Globus pallidus (tissue), 1 donor: ENCODE results near the gene CDKN1A.
"Not testable (repeated sequence)": the region's sequence is repeated elsewhere in the genome, so short reads cannot be mapped to it uniquely, and the experiment has no call there.

Source experiments
- DNase-seq: peaks from one replicate; pipeline ENCODE4 v3.0.0-alpha.2; 2015; ENCODE audit warnings: low spot score

CDKN1A gene

DNA sequence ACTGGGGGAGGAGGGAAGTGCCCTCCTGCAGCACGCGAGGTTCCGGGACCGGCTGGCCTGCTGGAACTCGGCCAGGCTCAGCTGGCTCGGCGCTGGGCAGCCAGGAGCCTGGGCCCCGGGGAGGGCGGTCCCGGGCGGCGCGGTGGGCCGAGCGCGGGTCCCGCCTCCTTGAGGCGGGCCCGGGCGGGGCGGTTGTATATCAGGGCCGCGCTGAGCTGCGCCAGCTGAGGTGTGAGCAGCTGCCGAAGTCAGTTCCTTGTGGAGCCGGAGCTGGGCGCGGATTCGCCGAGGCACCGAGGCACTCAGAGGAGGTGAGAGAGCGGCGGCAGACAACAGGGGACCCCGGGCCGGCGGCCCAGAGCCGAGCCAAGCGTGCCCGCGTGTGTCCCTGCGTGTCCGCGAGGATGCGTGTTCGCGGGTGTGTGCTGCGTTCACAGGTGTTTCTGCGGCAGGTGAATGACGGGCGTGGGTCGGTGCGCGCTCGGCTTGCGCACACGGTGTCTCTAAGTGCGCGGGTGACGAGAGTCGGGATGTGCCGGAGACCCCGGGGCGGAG, at the start of gene CDKN1A:
Gene CDKN1A (plus strand): TSS at position 227 of the 555 bp plus-strand sequence. CDS start 5,388 bp downstream, outside the sequence.
- DNase-seq, result peak; percentile 75

DNA sequence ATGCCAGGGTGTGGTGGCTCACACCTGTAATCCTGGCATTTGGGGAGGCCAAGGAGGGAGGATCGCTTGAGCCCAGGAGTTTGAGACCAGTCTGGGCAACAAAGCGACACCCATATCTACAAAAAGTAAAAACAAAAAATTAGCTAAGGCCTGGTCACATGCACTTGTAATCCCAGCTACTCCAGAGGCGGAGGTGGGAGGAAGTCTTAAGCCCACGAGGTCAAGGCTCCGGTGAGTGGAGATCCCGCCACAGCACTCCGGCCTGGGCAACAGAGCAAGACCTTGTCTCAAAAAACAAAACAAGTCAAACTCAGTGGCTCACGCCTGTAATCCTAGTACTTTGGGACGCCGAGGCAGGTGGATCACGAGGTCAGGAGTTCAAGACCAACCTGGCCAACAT, 48.7 kb upstream of the CDKN1A start:
- no peak for DNase-seq

DNA sequence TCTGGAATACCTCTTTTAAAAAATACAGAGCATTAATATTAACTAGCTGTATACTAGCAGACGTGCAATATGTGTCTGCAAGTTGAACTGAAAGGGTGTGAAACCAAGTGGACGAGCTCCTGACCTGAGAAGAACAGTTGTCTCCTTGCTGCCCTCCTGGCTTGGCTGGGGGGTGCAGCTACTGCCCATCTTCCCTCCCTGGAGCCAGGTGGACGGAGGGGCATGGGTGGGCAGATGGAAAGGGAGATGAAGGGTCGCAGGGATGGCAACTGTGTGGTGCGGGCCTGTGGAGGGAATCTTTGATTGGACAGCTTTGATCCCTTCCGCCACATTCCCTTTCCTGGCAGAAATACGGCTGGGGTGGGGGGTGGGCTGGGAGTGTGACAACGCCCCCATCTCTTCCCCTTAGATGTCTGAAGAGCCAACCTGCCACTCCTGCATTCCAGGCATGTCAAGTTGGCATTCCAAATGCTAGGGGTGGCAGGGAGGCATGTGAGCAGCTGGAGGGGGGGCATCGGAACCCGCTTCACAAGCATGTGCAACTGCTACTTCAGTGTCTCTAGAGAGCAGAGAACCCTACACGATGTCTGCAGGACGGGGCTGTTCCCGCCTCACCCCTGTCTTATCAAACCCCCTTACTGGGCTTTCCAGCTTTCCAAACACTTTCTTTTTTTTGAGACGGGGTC, 47.0 kb upstream of the CDKN1A start:
- no peak for DNase-seq

DNA sequence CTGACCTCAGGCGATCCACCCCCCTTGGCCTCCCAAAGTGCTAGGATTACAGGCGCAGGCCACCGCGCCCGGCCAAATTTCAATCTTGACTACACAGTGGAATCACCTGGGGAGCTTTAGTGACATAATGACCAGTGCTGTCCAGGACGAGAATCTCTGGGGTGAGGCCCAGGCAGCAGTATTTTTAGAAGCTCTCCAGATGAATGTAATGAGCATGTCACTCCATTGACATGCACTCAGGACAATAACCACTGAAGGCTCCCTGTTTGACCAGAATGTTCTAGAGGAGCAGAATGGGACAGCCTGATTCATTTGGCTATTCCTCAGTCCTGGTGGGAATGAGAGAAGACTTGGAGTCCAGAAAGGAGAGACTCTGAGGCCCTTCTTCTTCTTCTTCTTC, 45.1 kb upstream of the CDKN1A start:
- DNase-seq, result no peak

DNA sequence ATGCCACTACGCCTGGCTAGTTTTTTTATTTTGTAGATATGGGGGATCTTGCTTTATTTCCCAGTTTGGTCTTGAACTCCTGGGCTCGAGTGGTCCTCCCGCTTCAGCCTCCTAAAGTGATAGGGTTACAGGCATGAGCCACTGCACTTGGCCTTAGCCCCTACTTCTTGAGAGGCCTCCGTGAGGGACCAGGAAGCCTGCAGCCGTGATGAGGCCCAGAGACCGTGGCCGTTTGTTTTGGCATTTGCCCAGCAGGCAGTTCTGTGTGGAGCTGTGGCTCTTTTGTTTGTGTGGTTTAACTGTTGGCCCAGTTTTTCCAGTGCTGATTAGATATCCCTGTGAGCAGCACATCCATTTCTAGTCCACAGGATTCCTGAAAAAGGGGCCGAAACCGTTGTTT, 44.6 kb upstream of the CDKN1A start:
- DNase-seq, result no peak

DNA sequence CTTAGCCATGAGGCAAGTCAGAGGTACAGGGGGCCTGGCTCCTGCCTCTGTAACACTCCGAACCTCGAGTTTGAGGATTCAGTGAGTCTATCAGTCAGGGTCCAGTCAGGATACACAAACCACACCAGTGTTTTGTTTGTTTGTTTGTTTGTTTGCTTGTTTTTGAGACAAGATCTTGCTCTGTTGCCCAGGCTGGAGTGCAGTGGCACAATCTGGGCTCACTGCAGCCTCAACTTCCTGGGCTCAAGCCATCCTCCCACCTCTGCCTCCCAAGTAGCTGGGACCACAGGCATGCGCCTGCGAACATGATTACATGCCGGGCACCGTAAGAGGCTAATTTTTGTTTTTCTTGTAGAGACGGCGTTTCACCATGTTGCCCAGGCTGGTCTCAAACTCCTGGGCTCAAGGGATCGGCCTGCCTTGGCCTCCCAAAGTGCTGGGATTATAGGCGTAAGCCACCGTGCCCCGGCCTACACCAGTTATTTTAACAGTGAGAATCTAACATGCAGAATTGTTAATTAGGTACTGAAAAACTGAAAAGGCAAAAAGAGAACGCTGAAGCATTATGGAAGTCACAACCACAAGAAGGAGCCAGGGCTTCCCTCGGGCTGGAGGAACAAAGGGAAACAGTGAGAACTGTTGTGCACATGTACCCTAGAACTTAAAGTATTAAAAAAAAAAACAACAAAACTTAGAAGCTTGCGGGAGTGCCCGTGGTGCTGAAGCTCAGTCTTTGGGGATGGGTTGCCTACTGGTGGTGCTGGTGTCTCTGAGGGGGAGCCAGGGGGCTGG, 44.0 kb upstream of the CDKN1A start:
- no peak for DNase-seq

DNA sequence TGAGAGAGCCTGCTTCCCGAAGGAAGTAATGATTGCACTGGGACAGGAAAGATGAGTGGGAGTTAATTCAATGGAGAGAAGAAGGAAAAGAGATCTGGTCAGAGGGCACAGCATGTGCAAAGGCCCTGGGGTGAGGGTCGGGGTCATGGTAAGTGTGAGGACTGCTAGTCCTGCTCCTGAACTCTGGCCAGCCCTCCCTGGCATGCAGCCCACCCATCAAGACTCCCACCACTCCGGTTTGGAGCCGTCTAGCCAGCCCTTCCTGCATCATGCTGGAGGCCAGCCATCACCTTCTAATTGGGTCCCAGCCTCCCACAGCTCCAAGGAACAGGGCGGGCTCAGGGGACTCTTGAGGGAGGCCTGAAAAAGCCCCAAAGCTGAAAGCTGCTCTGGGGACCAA, 42.2 kb upstream of the CDKN1A start:
- DNase-seq, result no peak

DNA sequence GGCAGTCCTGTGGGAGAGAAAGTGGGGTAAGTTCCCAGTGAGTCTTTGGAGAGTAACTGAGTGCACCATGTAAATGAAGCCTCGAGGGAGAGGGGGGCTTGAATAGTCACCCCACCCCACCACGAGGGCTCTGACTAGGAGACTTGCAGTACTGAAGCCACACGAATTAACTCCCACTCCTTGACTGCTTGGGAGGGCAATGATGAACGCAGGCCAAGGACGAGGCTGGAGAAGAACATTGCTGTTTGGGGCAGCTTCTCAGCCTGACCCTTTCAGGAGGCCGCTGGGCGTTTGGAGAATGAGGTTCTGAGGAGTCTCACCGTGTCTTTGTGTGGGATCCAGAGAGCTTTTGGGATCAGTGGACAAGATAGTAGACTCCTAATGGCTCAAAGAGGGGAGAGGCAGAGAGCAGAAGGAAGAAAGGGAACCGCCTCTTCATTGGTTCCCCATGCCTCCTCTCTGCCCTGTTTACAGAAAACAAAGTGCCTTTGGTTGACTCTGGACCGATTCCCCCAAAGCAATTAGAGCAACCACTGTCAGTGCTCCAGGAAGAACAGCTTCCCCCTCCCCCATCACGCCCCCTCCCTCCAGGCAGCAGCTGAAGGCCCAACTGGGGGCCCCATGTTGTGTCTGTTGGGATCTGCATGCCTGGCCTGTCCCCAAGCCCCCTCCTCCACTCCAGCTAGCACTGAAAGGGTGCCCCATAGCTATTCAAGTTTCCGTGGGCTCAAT, 41.7 kb upstream of the CDKN1A start:
- no peak for DNase-seq

DNA sequence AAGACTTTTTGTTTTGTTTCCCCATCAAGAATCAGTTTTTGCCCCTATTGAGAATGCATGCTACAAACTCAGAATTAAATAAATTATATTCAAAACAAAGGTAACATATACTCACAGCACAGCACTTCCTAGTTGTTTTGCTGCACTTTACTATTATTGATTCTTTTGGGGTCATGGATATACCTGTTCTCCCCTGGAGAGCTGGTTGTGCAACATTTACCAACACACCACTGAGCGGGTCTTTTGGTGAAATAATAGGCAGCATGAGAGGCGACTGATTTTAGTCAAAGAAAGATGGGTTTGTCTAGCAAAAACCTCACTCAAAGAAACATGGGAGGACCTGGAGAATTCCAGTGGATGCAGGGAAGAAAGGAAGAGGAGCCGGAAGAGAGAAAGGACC, 39.9 kb upstream of the CDKN1A start:
- DNase-seq, result no peak

DNA sequence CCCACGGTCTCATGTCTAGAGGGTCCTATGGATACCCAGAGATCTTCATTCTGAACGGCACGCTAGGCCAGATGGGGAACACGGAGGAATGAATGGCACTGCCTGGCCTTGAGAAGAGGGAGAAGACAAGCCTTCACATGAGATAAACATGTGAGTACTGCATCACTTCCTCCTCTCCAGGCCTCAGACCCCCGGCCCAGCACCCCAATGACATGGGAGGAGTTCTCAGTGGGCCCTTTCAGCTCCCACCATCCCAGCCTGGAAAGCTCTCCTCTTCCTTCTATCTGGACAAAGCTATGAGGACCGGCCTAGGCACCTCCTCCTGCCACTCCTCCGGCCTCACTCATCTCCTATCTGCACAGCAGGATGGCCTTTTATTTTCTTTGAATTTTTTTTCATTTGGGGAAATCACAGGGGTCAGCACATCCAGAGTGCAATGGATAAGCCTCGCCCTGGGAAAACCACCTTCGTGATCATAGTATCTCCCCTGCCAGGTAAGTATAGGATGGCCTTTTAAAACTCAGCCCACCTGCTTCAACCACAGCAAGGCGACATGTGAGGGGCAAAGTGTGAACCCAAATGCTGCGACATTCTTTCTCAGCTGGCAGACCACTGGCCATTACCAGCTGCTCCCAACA, 39.2 kb upstream of the CDKN1A start:
- no peak for DNase-seq

DNA sequence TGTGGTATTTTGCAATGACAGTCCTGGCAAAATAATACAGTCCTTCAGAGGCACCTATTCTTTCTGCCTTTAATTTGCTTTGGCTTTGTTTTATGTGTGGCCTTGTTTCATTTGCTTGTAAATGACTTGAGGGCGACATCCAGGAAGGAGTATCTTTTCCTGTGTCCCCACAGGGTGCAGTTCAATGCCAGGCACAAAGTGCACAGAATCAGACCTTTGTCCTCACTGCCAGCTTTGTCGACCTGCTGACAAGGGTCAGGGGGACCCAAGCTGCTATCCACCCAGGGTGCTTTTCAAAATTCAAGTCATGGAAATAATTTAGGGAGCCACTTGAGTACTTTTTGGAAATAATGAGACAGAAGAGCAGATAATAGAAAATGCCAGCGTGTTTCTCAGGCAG, 37.0 kb upstream of the CDKN1A start:
- DNase-seq, result no peak

DNA sequence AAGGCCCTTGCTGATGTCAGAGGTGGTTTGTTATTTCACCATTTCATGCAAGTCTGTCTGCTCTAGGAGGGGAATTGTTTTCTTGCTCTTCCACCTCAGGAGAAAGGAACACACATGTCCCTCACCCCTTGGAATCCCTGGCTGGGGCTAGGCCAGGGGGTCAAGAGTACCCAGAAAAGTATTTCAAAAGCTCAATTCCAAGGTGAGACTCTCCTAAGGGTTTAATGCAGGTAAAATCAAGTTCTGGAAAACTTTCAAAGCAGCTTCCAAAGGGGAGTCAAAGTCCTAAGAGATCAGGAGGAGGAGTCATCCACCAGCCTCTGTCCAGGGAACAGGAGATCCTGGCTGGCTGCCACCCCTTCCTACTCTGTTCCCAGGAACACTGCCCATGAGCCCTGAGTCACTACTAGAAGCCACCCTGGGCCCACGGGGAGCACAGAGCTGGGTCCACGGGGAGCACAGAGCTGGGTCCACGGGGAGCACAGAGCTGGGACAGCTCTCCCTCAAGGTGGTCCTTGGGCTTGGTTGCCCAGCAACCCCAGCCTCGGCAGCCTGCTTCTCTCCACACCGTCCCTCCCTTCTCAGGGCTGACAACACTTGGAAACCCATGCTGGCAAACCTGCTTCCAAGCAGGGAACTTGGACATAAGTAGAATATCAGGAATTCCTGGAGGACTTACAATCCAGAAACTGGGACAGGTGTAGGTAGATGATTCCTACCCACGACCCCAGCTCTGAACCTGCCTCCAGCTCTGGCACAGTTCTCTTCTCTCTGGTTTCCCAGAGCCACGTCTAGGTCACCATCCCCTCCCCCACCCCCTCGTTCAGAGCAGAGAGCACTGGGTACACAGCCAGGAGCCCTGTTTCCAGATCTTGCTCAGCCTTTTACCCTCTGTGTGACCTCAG, 35.3 kb upstream of the CDKN1A start:
- DNase-seq, result no peak

DNA sequence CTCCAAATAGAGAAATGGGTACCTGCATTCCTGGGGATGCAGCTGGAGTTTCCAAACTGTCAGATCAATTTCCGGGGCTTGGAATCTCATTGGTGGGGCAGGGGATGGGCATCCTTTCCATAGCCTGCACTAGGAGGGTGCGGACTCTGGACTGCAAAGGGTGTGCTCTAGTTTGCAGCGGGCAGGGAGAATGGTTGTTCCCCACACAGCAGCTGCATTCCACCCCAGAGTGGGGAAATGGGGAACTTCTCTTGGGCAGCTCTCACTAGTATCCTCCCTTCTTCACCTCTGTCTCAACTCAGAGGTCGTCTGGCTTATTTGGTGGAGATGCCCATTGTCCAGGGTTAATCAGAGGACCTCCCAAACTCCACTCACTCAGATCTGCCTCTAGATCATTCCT, 34.5 kb upstream of the CDKN1A start:
- no peak for DNase-seq

DNA sequence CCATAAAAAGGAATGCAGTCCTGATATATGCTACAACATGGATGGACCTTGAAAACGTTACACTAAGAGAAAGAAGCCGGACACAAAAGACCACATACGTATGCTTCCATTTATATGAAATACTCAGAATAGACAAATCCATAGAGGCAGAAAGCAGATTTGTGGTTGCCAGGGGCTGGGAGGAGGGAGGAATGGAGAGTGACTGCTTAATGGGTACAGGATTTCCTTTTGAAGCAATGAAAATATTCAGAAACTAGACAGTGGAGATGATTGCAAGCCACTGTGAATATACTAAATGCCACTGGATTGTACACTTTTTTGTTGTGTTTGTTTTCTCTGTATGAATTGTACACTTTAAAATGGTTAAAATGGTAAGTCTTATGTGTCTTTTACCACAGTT, 29.4 kb upstream of the CDKN1A start:
- DNase-seq, result no peak

DNA sequence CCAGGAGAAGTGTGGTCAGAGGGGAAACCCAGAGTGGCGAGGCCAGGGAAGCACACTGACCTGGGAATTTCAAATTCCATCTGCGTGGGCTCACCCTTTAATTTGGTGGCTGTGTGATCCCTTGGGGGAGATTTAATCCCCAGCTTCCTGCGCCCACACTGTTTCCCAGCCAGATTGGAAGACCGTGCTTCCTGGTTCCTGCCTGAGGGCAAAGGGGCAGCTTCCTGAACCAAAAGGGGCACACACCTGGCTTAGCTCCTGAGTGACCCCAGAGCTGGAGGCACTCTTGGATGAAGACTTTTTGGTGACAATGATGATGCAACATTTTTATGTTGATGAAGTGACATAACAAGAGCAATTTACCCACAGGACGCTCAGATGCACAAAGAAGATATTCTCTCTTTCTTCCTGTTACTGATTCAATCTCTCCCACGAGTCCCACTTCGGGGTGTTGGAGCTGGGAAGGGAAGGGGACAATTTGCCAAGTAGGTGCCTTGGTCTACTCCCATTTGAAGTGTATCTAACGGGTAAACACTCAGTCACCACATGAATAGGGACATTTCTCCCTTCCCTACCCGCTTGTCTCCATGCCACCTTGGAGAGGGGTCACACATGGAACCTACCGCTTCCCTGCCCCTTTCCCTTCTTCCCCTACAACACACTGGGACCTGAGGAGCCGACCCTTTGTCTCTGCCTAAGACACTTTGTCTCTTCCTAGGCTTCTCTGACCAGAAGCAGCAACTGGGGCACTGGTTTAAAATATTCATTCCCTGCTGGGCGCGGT, 28.6 kb upstream of the CDKN1A start:
- no peak for DNase-seq

DNA sequence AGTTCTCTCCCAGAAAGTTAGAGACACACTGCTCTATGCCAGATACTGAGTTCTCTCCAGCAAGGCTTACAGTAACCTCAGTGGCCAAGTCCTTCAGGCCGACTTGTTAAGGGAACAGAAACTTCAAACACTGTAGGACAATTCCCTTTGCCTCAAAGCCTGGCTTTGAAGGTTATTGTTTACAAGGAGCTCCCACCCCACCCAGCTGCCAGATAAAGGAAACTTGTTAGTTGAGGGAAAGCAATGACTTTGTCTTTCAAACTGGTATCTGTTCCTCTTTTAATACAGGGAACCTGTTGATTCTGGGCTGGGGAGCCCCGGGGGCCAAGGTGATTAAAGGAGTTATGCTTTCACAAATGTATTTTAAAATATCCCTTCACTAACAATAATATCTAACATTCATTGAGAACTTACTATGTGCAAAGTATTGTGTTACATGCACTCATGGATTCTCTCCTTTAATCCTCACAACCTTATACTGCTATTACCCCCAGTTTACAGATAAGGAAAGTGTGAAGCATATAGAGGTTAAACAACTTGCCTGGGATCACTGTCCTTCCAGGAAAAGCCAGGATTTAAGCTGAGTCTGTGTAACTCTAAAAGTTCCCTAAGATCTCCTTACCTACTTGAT, 27.6 kb upstream of the CDKN1A start:
- DNase-seq, result peak; percentile 36

DNA sequence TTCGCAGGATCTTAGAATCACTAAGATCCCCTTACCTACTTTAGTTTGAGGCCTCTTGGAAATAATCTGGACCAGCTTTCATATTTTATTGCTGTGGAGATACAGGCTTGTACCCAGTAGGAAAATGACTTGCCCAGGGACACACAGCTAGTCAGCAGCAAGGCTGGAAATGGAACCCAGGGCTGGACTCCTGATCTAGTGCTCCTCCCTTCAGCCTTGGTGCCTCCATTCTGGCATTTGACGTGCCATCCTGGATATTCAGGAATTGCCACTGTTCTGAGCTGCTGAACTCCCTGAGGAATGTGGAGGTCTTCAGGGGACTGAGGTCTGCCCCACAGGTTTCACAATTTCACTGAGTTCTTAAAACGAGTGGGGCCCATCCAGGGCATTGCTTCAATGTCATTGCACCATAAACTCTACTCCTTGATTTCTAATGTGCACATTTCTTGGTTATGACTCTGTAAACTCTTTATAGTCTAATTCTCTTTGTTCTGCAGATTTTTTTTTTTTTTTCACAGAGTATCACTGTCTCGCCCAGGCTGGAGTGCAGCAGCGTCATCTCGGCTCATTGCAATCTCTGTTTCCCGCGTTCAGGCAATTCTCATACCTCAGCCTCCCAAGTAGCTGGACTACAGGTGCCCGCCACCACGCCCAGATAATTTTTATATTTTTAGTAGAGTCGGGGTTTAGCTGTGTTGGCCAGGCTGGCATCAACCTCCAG, 26.7 kb upstream of the CDKN1A start:
- DNase-seq, result no peak

DNA sequence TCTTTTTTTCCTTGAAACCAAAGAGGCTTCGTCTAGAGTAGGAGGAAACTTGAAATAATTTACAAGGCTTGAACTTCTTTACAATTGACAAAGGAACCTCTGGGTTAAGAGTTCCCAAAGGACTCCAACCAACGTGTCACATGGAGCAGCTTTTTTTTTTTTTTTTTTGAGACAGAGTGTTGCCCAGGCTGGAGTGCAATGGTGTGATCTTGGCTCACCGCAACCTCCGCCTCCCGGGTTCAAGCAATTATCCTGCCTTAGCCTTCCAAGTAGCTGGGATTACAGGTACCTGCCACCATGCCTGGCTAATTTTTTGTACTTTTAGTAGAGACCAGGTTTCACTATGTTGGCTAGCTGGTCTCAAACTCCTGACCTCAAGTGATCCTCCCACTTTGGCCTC, 24.0 kb upstream of the CDKN1A start:
- DNase-seq, result not testable (repeated sequence)

DNA sequence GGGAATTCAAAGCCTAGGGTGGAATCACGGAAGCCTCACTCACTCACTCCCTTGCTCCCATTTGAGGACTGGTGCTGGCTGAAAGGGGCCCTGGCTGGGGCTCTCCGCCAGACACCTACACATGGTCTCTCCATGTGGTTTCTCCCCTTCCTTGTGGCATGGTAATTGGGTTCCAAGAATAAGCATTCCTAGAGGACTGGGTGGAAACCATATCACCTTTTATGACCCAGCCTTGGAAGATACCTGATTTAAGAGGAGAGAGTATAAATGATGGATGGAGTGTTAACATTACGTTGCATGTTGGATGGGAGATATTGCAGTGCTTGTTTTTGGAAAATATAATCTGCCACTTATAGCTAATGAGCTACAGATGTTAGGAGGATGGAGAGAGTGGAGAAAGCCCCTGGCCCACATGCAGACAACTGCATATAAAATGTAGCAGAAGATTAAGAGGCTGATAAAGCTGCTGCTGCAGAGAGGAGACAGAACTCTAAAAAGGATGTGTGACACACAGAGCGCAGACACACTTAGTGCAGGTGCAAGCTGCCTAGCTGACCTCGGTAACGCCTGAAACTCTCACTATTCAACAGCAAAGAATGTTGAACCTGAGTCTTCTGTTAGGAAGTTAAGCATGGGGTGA, 23.3 kb upstream of the CDKN1A start:
- DNase-seq, result no peak
